Activated CD4-positive, alpha-beta T cell treated with anti-CD3 and anti-CD28 coated beads, Interleukin-2, amount 10 ng/mL, durations not matched to agents 7 days and 5 days (primary cell): ENCODE measurements around the gene RHBDF1. TPM values are rescaled to one million over a fixed set of nuclear protein-coding genes. Genes with fewer than 3 reads are reported as not detected.

Experiments
- CTCF ChIA-PET: fragments of 350-600 bp; sonication (Branson Sonifier 250); formaldehyde crosslinking; loops from one replicate; lab custom pipeline; 2021; ENCODE audit warnings: antibody characterized with exemption; lab: Charles Lee
- POLR2A ChIA-PET: fragments of 350-600 bp; sonication (Branson Sonifier 250); formaldehyde crosslinking; loops from one replicate; lab custom pipeline; 2021; ENCODE audit warnings: antibody characterized with exemption; lab: Charles Lee
- DNase-seq: peaks from one replicate; pipeline ENCODE4 v3.0.0-alpha.2; 2020
- H3K27ac Mint-ChIP-seq: one replicate; pipeline ENCODE4 v1.8.0; 2021; ENCODE audit warnings: mild to moderate bottlenecking, moderate library complexity, mixed read lengths
- H3K27me3 Mint-ChIP-seq: one replicate; pipeline ENCODE4 v1.8.0; 2021; ENCODE audit warnings: mixed read lengths
- H3K36me3 Mint-ChIP-seq: one replicate; pipeline ENCODE4 v1.8.0; 2021; ENCODE audit warnings: low read depth, mixed read lengths
- H3K4me1 Mint-ChIP-seq: one replicate; pipeline ENCODE4 v1.8.0; 2021; ENCODE audit warnings: mixed read lengths
- H3K4me3 Mint-ChIP-seq: one replicate; pipeline ENCODE4 v1.8.0; 2021; ENCODE audit warnings: mild to moderate bottlenecking, moderate library complexity, mixed read lengths
- H3K9me3 Mint-ChIP-seq: one replicate; pipeline ENCODE4 v1.8.0; 2021; ENCODE audit warnings: mixed read lengths
- total RNA-seq, 2 experiments: library from RNA; stranded (reverse); gene quantifications; one replicate each; pipeline ENCODE4 v1.2.3, GENCODE V29; 2021

The RHBDF1 gene
- total RNA-seq, 2 experiments from 2014 or later, result 0.10 TPM; not detected in 1

GRCh38 chr16:60929-61878, 11.2 kb downstream of the RHBDF1 start:
- DNase-seq, result no peak
- H3K27me3 Mint-ChIP-seq, result no peaks in the 10 kb centered on the region
- H3K27ac Mint-ChIP-seq, result no peak overlapping the region
- H3K4me1 Mint-ChIP-seq, result peaks cover 2% of the 10 kb centered on the region
- no peaks in the 10 kb centered on the region for H3K9me3 Mint-ChIP-seq
- H3K36me3 Mint-ChIP-seq, result peaks cover 5% of the 10 kb centered on the region
- ChIA-PET CTCF (interaction anchor here (1.3 to 11.4 kb wide), 2 partner anchors 7 to 34 kb away, joined by 4 to 169 read pairs; partner anchors contain the start of genes POLR3K and SNRNP25), POLR2A (no interaction called here)
- no peak overlapping the region for H3K4me3 Mint-ChIP-seq

- H3K36me3 Mint-ChIP-seq, result peaks cover 8% of the 10 kb centered on the region
- no peaks in the 10 kb centered on the region for H3K9me3 Mint-ChIP-seq
- H3K27me3 Mint-ChIP-seq, result no peaks in the 10 kb centered on the region
- no peak overlapping the region for H3K27ac Mint-ChIP-seq
- H3K4me3 Mint-ChIP-seq, result no peak overlapping the region
- ChIA-PET POLR2A (no interaction called here), CTCF (interaction anchor here (0.8 kb wide), 1 partner anchor 302 kb away, joined by 3 read pairs; no protein-coding TSS in a partner anchor)
- peaks cover 8% of the 10 kb centered on the region for H3K4me1 Mint-ChIP-seq
- no peak for DNase-seq
These were observed 12.3 kb downstream of the RHBDF1 start for GRCh38 chr16:60166-60565.

DNA sequence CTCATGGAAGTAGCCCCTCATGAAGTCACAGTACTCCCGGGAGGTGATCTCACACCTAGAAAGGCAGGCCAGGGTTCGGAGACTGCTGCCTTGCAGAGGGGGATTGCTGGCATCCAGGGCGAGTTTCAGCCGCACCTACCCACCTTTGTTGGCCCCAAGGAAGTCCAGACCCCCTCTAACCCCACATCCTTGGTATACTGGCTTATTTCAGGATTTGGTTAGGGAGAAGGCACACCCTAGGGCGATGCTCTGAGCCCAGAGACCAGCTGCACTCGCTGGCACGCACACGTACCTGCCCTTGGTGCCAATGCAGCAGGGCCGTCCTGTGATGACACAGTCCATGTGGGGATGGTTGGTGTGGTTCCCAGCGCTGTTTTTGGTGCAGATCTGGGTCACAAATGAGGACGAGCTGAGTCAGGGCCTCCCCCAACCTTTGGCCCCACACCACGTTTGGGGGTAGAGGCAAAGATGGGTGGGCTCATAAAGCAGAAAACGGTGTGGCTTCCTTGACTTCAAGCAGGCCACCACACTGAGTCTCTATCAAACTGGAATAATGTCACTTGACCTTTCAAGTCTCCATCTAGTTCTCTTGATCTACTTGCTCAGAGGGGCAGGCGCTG, 12.9 kb downstream of the RHBDF1 start:
- H3K36me3 Mint-ChIP-seq, result peaks cover 8% of the 10 kb centered on the region
- no peak for DNase-seq
- ChIA-PET CTCF (no interaction called here), POLR2A (no interaction called here)
- no peaks in the 10 kb centered on the region for H3K27me3 Mint-ChIP-seq
- H3K4me3 Mint-ChIP-seq, result no peak overlapping the region
- peaks cover 11% of the 10 kb centered on the region for H3K4me1 Mint-ChIP-seq
- H3K27ac Mint-ChIP-seq, result no peak overlapping the region
- no peaks in the 10 kb centered on the region for H3K9me3 Mint-ChIP-seq

DNA sequence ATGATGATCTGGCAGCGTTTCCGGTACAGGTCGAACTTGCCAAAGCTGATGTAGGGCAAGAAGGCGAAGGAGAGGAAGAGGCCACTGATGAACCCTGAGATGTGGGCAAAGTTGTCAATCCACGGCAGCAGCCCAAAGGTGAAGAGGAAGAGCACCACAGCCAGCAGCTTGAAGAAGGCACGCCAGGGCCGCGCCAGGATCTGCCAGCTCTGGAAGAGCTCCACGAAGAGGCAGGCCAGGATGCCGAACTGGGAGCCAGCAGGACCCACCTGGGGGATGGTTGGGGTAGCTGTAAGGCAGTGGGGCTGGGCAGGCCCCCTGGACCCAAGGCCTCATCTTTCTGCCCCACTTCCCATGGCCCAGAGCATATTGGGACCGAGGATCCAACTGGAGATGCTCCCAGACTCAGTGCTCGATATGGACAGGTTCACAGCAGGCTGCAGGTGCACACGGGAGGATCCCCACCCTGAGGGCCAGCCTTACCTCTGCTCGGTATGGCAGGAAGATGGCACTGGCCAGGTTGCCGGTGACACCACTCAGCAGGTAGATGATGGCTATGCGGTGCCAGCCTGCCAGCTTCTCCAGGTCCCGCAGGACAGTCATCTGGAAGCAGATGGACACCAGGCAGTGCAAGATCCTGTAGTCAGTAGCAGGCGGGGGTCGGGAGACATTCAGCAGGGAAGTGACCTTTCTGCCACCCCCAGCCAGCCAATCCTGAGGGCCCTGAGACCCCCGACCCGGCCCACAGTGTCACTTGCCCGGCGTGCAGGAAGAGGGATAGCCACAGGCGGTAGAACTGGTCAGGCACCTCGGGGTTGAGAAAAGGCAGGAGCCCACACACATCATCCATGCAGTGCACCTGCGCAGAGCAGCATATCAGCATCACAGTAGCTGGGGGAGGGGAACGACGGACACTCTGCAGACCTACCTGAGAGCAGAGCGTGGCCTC, 13.7 kb downstream of the RHBDF1 start:
- Mint-ChIP-seq H3K4me3 (no peak overlapping the region), H3K9me3 (no peaks in the 10 kb centered on the region), H3K27me3 (no peaks in the 10 kb centered on the region), H3K4me1 (peaks cover 14% of the 10 kb centered on the region), H3K27ac (peak overlapping the region; percentile 16), H3K36me3 (peaks cover 8% of the 10 kb centered on the region)
- no peak for DNase-seq
- ChIA-PET CTCF (interaction anchor here (2.2 kb wide), 1 partner anchor 48 kb away, joined by 7 read pairs; no protein-coding TSS in a partner anchor), POLR2A (no interaction called here)

- H3K4me1 Mint-ChIP-seq, result peaks cover 18% of the 10 kb centered on the region
- DNase-seq, result no peak
- no peaks in the 10 kb centered on the region for H3K9me3 Mint-ChIP-seq
- no peak overlapping the region for H3K4me3 Mint-ChIP-seq
- H3K27ac Mint-ChIP-seq, result no peak overlapping the region
- ChIA-PET POLR2A (no interaction called here), CTCF (interaction anchor here (0.8 to 2.2 kb wide), 2 partner anchors 8 to 49 kb away, joined by 5 to 7 read pairs; no protein-coding TSS in a partner anchor)
- H3K36me3 Mint-ChIP-seq, result peaks cover 12% of the 10 kb centered on the region
- H3K27me3 Mint-ChIP-seq, result no peaks in the 10 kb centered on the region
These were observed 14.7 kb downstream of the RHBDF1 start for GRCh38 chr16:57711-58110.

- ChIA-PET CTCF (interaction anchor here (1.0 to 2.2 kb wide), 4 partner anchors 39 to 306 kb away, joined by 3 to 7 read pairs (median 3); no protein-coding TSS in a partner anchor), POLR2A (no interaction called here)
- Mint-ChIP-seq H3K4me3 (no peak overlapping the region), H3K9me3 (no peaks in the 10 kb centered on the region), H3K27me3 (no peaks in the 10 kb centered on the region), H3K27ac (no peak overlapping the region), H3K36me3 (peaks cover 15% of the 10 kb centered on the region), H3K4me1 (peaks cover 24% of the 10 kb centered on the region)
- DNase-seq, result no peak
These were observed 16.1 kb downstream of the RHBDF1 start for GRCh38 chr16:56231-56927.

DNA sequence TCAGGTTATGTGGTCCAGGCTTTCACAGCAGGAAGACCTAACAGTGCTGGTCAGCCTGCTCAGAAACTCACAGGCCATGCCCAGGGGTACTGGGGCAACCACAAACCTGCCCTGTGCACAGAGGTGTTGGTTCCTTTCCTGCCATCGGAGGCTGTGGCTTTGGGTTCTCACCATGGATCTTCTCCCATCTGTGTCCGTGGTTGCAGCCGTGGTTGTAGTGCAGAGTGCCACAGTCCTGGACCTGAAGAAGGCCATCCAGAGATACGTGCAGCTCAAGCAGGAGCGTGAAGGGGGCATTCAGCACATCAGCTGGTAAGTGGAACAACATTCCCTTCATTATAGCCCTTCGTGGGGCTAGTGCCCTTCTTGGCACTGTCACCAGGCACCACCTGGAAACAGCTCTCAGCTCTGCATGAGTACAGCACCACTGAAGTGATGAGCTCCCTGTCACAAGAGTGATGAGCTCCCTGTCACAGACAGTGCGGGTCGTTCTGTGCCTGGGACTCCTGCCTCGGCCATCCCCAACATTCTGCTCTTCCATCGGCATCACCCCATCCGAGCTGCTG, 16.8 kb downstream of the RHBDF1 start:
- POLR2A ChIA-PET, result no interaction called here
- no peak for DNase-seq
- CTCF ChIA-PET, result interaction anchor here (1.0 to 1.3 kb wide), 3 partner anchors 39 to 306 kb away, joined by 3 read pairs; no protein-coding TSS in a partner anchor
- Mint-ChIP-seq H3K4me3 (peak overlapping the region; percentile 24), H3K9me3 (no peaks in the 10 kb centered on the region), H3K27ac (no peak overlapping the region), H3K4me1 (peaks cover 31% of the 10 kb centered on the region), H3K36me3 (peaks cover 22% of the 10 kb centered on the region), H3K27me3 (no peaks in the 10 kb centered on the region)

- ChIA-PET POLR2A (no interaction called here), CTCF (interaction anchor here (0.6 to 2.2 kb wide), 4 partner anchors 8 to 160 kb away, joined by 3 to 17 read pairs (median 4); no protein-coding TSS in a partner anchor)
- Mint-ChIP-seq H3K36me3 (peaks cover 27% of the 10 kb centered on the region), H3K27ac (peak overlapping the region; percentile 92), H3K4me3 (peak overlapping the region; percentile 97), H3K4me1 (peaks cover 38% of the 10 kb centered on the region), H3K9me3 (no peaks in the 10 kb centered on the region), H3K27me3 (no peaks in the 10 kb centered on the region)
- no peak for DNase-seq
These were observed 18.2 kb downstream of the RHBDF1 start for GRCh38 chr16:54237-54581.

- H3K27me3 Mint-ChIP-seq, result no peaks in the 10 kb centered on the region
- ChIA-PET CTCF (interaction anchor here (0.6 to 2.2 kb wide), 8 partner anchors 9 to 160 kb away, joined by 3 to 17 read pairs (median 3); no protein-coding TSS in a partner anchor), POLR2A (interaction anchor here (0.7 kb wide), 1 partner anchor 15 kb away, joined by 3 read pairs; no protein-coding TSS in a partner anchor)
- H3K4me3 Mint-ChIP-seq, result peak within 1 kb of the TSS; percentile 97
- peaks cover 29% of the 10 kb centered on the region for H3K36me3 Mint-ChIP-seq
- DNase-seq, result peak; percentile 99
- peaks cover 38% of the 10 kb centered on the region for H3K4me1 Mint-ChIP-seq
- peak within 1 kb of the TSS; percentile 92 for H3K27ac Mint-ChIP-seq
- H3K9me3 Mint-ChIP-seq, result no peaks in the 10 kb centered on the region
These were observed 18.8 kb downstream of the RHBDF1 start, which contains the start of the genes POLR3K and SNRNP25 for GRCh38 chr16:53346-54236. TSS of gene POLR3K (minus strand) at chr16:53608. CDS start at chr16:53586, 22 bp downstream. TSS of gene SNRNP25 (plus strand) at chr16:53828. CDS start at chr16:54017, 189 bp downstream.

DNA sequence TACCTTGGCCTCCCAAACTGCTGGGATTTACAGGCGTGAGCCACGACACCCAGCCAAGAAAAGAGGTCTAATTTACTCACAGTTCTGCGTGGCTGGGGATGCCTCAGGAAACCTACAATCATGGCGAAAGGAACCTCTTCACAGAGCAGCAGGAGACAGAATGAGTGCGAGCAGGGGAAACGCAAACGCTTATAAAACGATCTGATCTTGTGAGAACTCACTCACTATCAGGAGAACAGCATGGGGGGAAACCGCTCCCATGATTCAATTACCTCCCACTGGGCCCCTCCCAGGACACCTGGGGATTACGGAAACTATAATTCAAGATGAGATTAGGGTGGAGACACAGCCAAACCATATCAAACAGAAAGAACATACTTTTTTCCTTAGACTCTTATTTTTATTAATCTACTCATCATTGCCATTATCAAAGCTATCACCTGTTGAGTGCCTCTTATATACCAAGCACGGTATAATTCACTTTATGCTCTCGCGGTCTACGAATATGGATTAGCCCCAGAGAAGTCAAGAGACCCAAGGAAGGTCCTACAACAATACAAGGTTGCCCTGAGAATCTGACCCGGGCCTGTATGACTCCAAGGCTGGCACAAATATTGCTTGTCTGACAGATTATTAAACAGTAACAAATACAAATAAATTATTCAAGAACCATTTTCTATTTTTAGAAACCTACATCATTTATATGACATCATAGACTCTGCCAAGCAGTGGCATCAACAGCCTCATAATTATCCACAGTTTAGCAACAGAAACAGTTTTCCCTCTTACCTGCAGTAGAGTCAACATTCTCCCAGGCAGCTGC, 21.5 kb downstream of the RHBDF1 start:
- H3K27ac Mint-ChIP-seq, result peak overlapping the region; percentile 11
- no peak for DNase-seq
- H3K9me3 Mint-ChIP-seq, result no peaks in the 10 kb centered on the region
- CTCF ChIA-PET, result no interaction called here
- peaks cover 34% of the 10 kb centered on the region for H3K36me3 Mint-ChIP-seq
- POLR2A ChIA-PET, result no interaction called here
- peak overlapping the region; percentile 97 for H3K4me3 Mint-ChIP-seq
- no peaks in the 10 kb centered on the region for H3K27me3 Mint-ChIP-seq
- peaks cover 36% of the 10 kb centered on the region for H3K4me1 Mint-ChIP-seq
